Renal pelvis (tissue), 12 donors: Measurements from ENCODE around the gene KLF1. TPM values are rescaled to one million over a fixed set of nuclear protein-coding genes. Genes with fewer than 3 reads are reported as not detected.
"Not testable (repeated sequence)": the region's sequence is repeated elsewhere in the genome, so short reads cannot be mapped to it uniquely, and the experiment has no call there.

Experiments
- DNase-seq: peaks from one replicate; pipeline ENCODE4 v3.0.0-alpha.2; 2013
- long read RNA-seq, 16 experiments: transcript quantifications; one replicate each; lab custom pipeline, GENCODE V29; 2026
- polyA plus RNA-seq, 3 donors: library from polyadenylated mRNA; unstranded; fragments of 120-200 nt; gene quantifications; one replicate each; pipeline ENCODE4 v1.2.1, GENCODE V29; 2013; ENCODE audit not compliant: insufficient read length in 3 of 3

The KLF1 gene
- under 1 TPM; 0.20 to 0.46 (median 0.45) TPM for polyA plus RNA-seq
- long read RNA-seq, donor 1, result 0 reads
- long read RNA-seq, donor 2, result 0 reads
- long read RNA-seq, donor 3, result 0 reads
- long read RNA-seq, donor 4, result 0 reads
- long read RNA-seq, donor 5, result 0 reads
- long read RNA-seq, donor 6, partial matches to known transcripts, result 0 of 1 reads
- long read RNA-seq, donor 6, other reads (novel, unspliced or antisense), result 0 of 1 reads
- long read RNA-seq, donor 7, partial matches to known transcripts, result 0 of 1 reads
- long read RNA-seq, donor 7, other reads (novel, unspliced or antisense), result 0 of 1 reads
- long read RNA-seq, donor 8, result 0 reads
- long read RNA-seq, donor 9, result 0 reads
- long read RNA-seq, donor 10, result 0 reads
- long read RNA-seq, donor 11, result 0 reads
- long read RNA-seq, donor 12, result 0 reads
- long read RNA-seq, donor 13, result 0 reads
- long read RNA-seq, donor 14, result 0 reads
- long read RNA-seq, donor 15, result 0 reads
- long read RNA-seq, donor 16, partial matches to known transcripts, result 0 of 1 reads
- long read RNA-seq, donor 16, other reads (novel, unspliced or antisense), result 0 of 1 reads

- DNase-seq, result no peak
Measured at GRCh38 chr19:12886969-12887747, at the start of gene KLF1. Gene KLF1, minus strand, starts transcription at chr19:12887201. Its CDS starts 61 bp downstream, at chr19:12887140.

GRCh38 chr19:12936582-12936981 lies 49.6 kb upstream of the KLF1 start:
- no peak for DNase-seq

GRCh38 chr19:12935071-12935470 lies 48.1 kb upstream of the KLF1 start:
- no peak for DNase-seq

- peak; percentile 91 for DNase-seq
Measured at GRCh38 chr19:12933287-12934072, 46.5 kb upstream of the KLF1 start, which contains the start of gene FARSA. Gene FARSA, minus strand, starts transcription at chr19:12933711. Its CDS starts 15 bp downstream, at chr19:12933696.

GRCh38 chr19:12932392-12933286 lies 45.6 kb upstream of the KLF1 start:
- no peak for DNase-seq

- no peak for DNase-seq
Measured at GRCh38 chr19:12930002-12930645, 43.1 kb upstream of the KLF1 start.

- no peak for DNase-seq
Measured at GRCh38 chr19:12924621-12925310, 37.8 kb upstream of the KLF1 start.

GRCh38 chr19:12922959-12923358 lies 36.0 kb upstream of the KLF1 start:
- DNase-seq, result no peak

GRCh38 chr19:12921047-12921446 lies 34.0 kb upstream of the KLF1 start:
- no peak for DNase-seq

- no peak for DNase-seq
Measured at GRCh38 chr19:12918253-12918652, 31.3 kb upstream of the KLF1 start.

GRCh38 chr19:12915860-12916259 lies 28.9 kb upstream of the KLF1 start:
- DNase-seq, result not testable (repeated sequence)

GRCh38 chr19:12913851-12914690 lies 27.1 kb upstream of the KLF1 start:
- DNase-seq, result no peak

- no peak for DNase-seq
Measured at GRCh38 chr19:12913011-12913561, 26.1 kb upstream of the KLF1 start.

- DNase-seq, result no peak
Measured at GRCh38 chr19:12912571-12912970, 25.6 kb upstream of the KLF1 start.

- DNase-seq, result no peak
Measured at GRCh38 chr19:12907166-12907565, 20.2 kb upstream of the KLF1 start.

GRCh38 chr19:12899891-12900518 lies 13.0 kb upstream of the KLF1 start:
- no peak for DNase-seq

- no peak for DNase-seq
Measured at GRCh38 chr19:12896460-12896859, 9.5 kb upstream of the KLF1 start.

GRCh38 chr19:12893582-12893981 lies 6.6 kb upstream of the KLF1 start:
- no peak for DNase-seq
